T-helper 17 cell (primary cell): Measurements from ENCODE around the gene IFNLR1. TPM values are rescaled to one million over a fixed set of nuclear protein-coding genes. Genes with fewer than 3 reads are reported as not detected.

Source experiments
- ATAC-seq: fragments of 150-1000 bp; cut with Tn5 transposase; 2 replicates; pipeline ENCODE4 v1.10.0; 2021; ENCODE audit warnings: mild to moderate bottlenecking, moderate library complexity
- DNase-seq, 3 donors: peaks; one replicate each; pipeline versions ENCODE4 v3.0.0 to v3.0.0-alpha.2; 2020 to 2021
- H3K9me3 ChIP-seq: one replicate; pipeline ENCODE4 v1.7.0; 2013; ENCODE audit warnings: low read length, mild to moderate bottlenecking; ENCODE audit not compliant: control insufficient read depth, poor library complexity, severe bottlenecking
- H3K27ac Mint-ChIP-seq: one replicate; pipeline ENCODE4 v1.8.0; 2022; ENCODE audit warnings: mild to moderate bottlenecking, moderate library complexity, mixed read lengths
- H3K27me3 Mint-ChIP-seq: one replicate; pipeline ENCODE4 v1.8.0; 2022; ENCODE audit warnings: mixed read lengths
- H3K36me3 Mint-ChIP-seq: one replicate; pipeline ENCODE4 v1.8.0; 2022; ENCODE audit warnings: low read depth, mixed read lengths
- H3K4me1 Mint-ChIP-seq: one replicate; pipeline ENCODE4 v1.8.0; 2022; ENCODE audit warnings: mild to moderate bottlenecking, mixed read lengths
- H3K4me3 Mint-ChIP-seq: one replicate; pipeline ENCODE4 v1.8.0; 2022; ENCODE audit warnings: mild to moderate bottlenecking, moderate library complexity, mixed read lengths
- total RNA-seq, 4 donors: library from RNA in 2 of 4; stranded (reverse) in 2 of 4; gene quantifications; one replicate each; pipeline ENCODE4 v1.2.3 and lab custom pipeline; 2022 to 2026

Gene IFNLR1
- total RNA-seq, 2 donors from 2014 or later = 0.65 to 1.3 TPM

- no peaks in the 10 kb centered on the region for H3K9me3 ChIP-seq
- no peak for DNase-seq
- Mint-ChIP-seq H3K27ac (no peak within 1 kb of the TSS), H3K4me1 (peaks cover 5% of the 10 kb centered on the region), H3K4me3 (no peak within 1 kb of the TSS), H3K36me3 (peaks cover 2% of the 10 kb centered on the region), H3K27me3 (peaks cover 60% of the 10 kb centered on the region)
- no peak for ATAC-seq
Measured at GRCh38 chr1:24142546-24143534, 44.2 kb downstream of the IFNLR1 start, which contains the start of gene IL22RA1. Gene IL22RA1 (minus strand): TSS chr1:24143140. CDS start chr1:24143082, 58 bp downstream.

- no peak overlapping the region for H3K27ac Mint-ChIP-seq
- peaks cover 52% of the 10 kb centered on the region for H3K27me3 Mint-ChIP-seq
- H3K9me3 ChIP-seq = no peaks in the 10 kb centered on the region
Measured at GRCh38 chr1:24141311-24141997, 45.6 kb downstream of the IFNLR1 start.

DNA sequence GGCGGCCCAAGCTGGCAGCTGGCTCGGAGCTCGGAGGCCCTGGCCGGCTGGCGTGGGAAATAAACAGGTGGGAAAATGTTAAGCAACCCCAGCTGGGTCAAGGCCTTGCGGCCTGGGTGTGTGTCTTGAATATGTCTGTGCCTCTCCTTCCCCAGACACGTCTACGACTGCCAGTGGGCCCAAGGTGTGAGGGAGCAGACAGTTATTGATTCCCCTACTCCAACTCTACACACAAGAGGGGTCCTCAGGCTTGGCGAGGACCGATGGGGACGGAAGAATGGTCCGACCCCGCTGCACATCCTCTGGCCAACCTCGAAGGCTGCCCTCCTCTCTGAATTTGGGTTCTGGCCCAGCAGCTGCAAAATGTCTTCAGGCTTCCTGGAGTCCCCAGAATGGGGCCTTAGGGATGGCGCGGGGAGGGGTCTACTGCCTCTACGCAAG, 46.3 kb downstream of the IFNLR1 start:
- peaks cover 50% of the 10 kb centered on the region for H3K27me3 Mint-ChIP-seq
- DNase-seq = no peak
- no peak for ATAC-seq
- no peaks in the 10 kb centered on the region for H3K36me3 Mint-ChIP-seq
- H3K27ac Mint-ChIP-seq = no peak overlapping the region
- H3K4me3 Mint-ChIP-seq = no peak overlapping the region
- H3K9me3 ChIP-seq = no peaks in the 10 kb centered on the region
- H3K4me1 Mint-ChIP-seq = peaks cover 2% of the 10 kb centered on the region

More at GRCh38 chr1:24141311-24141997, 45.6 kb downstream of the IFNLR1 start:
- Mint-ChIP-seq H3K4me1 (peaks cover 2% of the 10 kb centered on the region), H3K36me3 (peaks cover 2% of the 10 kb centered on the region), H3K4me3 (no peak overlapping the region)
- ATAC-seq = no peak
- DNase-seq = no peak

GRCh38 chr1:24139841-24140425, 47.2 kb downstream of the IFNLR1 start:
- ATAC-seq (no peak), DNase-seq (no peak)
- peaks cover 49% of the 10 kb centered on the region for H3K27me3 Mint-ChIP-seq
- no peaks in the 10 kb centered on the region for H3K36me3 Mint-ChIP-seq
- peaks cover 2% of the 10 kb centered on the region for H3K4me1 Mint-ChIP-seq
- no peak overlapping the region for H3K27ac Mint-ChIP-seq
- no peaks in the 10 kb centered on the region for H3K9me3 ChIP-seq
- no peak overlapping the region for H3K4me3 Mint-ChIP-seq

GRCh38 chr1:24139222-24139489, 47.9 kb downstream of the IFNLR1 start:
- ATAC-seq (no peak), DNase-seq (no peak)
- Mint-ChIP-seq H3K27me3 (peaks cover 42% of the 10 kb centered on the region), H3K36me3 (no peaks in the 10 kb centered on the region), H3K4me1 (peaks cover 2% of the 10 kb centered on the region), H3K4me3 (no peak overlapping the region), H3K27ac (no peak overlapping the region)
- H3K9me3 ChIP-seq = no peaks in the 10 kb centered on the region

DNA sequence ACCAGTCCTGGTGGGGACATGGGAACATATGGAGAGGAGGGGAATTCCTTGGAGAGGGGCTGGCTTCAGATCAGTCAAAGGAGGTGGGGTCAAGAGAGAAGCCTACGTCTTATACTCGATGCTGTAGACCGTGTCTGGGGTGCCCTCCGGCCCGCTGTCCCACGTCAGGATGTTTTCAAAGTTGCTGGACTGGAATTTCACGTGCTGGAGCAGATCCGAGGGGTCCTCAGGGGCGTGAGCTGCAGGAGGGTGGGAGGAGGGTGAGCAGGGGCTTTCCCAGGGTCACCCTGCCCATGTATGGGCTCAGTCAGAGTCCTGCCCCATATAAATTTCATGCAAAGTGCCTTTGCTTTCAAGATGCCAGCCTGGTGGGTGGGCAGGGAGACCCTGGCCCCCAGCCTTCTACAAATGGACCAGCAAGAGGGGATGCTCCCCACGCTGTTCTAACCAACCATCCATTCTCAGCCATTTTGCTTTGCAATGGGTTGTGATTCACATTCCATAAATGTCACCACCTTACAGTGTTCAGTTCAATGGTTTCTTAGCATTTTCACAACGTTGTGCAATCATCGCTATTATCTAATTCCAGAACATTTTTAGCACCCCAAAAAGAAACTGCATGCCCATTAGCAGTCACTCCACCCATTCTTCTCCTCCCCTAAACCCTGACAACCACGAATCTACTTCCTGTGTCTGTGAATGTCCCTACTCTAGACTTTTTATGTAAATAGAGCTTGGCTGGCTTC, 48.4 kb downstream of the IFNLR1 start:
- DNase-seq (no peak), ATAC-seq (no peak)
- Mint-ChIP-seq H3K27ac (no peak overlapping the region), H3K4me3 (no peak overlapping the region), H3K36me3 (no peaks in the 10 kb centered on the region), H3K27me3 (peaks cover 37% of the 10 kb centered on the region), H3K4me1 (peaks cover 2% of the 10 kb centered on the region)
- no peaks in the 10 kb centered on the region for H3K9me3 ChIP-seq

GRCh38 chr1:24136956-24137539, 50.0 kb downstream of the IFNLR1 start:
- no peaks in the 10 kb centered on the region for H3K9me3 ChIP-seq
- Mint-ChIP-seq H3K4me3 (no peak overlapping the region), H3K4me1 (peaks cover 2% of the 10 kb centered on the region), H3K27me3 (peaks cover 31% of the 10 kb centered on the region), H3K27ac (no peak overlapping the region), H3K36me3 (no peaks in the 10 kb centered on the region)
- ATAC-seq (no peak), DNase-seq (no peak)

DNA sequence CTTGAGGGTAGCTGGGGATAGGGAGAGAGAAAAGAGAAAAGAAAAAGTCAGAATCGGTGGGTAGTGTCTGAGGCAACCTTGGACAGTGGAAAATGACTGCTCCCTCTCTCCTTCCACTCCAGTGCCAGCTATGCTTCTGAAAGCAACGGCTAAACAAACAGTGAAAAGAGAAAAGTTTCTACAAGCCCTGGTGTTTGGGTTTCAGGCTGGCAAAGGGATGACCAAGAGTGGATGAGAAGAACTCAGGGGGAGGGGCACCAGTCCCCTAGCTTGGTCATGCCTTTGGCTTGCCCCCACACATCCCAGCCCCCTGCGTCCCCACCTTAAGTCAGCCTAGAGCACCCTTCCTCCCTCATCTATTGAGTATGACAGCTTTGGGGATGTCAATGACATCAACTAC, 52.7 kb downstream of the IFNLR1 start:
- Mint-ChIP-seq H3K4me1 (no peaks in the 10 kb centered on the region), H3K4me3 (no peak overlapping the region), H3K27ac (no peak overlapping the region), H3K36me3 (no peaks in the 10 kb centered on the region), H3K27me3 (peaks cover 8% of the 10 kb centered on the region)
- no peak for ATAC-seq
- DNase-seq = no peak
- no peaks in the 10 kb centered on the region for H3K9me3 ChIP-seq

GRCh38 chr1:24133819-24134218, 53.3 kb downstream of the IFNLR1 start:
- no peaks in the 10 kb centered on the region for H3K4me1 Mint-ChIP-seq
- DNase-seq = no peak
- no peaks in the 10 kb centered on the region for H3K9me3 ChIP-seq
- no peak for ATAC-seq
- peaks cover 8% of the 10 kb centered on the region for H3K27me3 Mint-ChIP-seq
- no peak overlapping the region for H3K27ac Mint-ChIP-seq
- no peaks in the 10 kb centered on the region for H3K36me3 Mint-ChIP-seq
- H3K4me3 Mint-ChIP-seq = no peak overlapping the region

DNA sequence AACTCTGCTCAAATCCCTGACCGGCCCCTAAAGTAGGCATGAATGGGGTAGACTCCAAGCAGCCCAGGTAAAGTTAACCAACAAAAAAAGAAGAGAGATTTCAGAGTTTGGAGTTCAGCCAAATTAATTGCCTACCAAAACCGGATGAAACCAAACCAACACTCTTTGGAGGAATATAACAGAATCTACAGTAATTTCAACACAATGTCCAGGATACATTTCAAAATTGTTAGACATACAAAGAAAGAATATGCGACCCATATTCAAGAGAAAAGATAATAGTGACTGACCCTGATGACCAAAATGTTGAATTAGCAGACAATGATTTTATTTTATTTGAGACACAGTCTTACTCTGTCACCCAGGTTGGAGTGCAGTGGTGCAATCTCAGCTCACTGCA, 56.7 kb downstream of the IFNLR1 start:
- Mint-ChIP-seq H3K4me3 (no peak overlapping the region), H3K27ac (no peak overlapping the region), H3K36me3 (no peaks in the 10 kb centered on the region), H3K27me3 (no peaks in the 10 kb centered on the region), H3K4me1 (no peaks in the 10 kb centered on the region)
- no peak for ATAC-seq
- no peak for DNase-seq
- no peaks in the 10 kb centered on the region for H3K9me3 ChIP-seq

- peaks cover 6% of the 10 kb centered on the region for H3K27me3 Mint-ChIP-seq
- H3K27ac Mint-ChIP-seq = no peak overlapping the region
- ATAC-seq (no peak), DNase-seq (no peak)
- no peaks in the 10 kb centered on the region for H3K4me1 Mint-ChIP-seq
- no peaks in the 10 kb centered on the region for H3K9me3 ChIP-seq
- H3K4me3 Mint-ChIP-seq = no peak overlapping the region
- no peaks in the 10 kb centered on the region for H3K36me3 Mint-ChIP-seq
Measured at GRCh38 chr1:24127801-24128363, 59.2 kb downstream of the IFNLR1 start.

GRCh38 chr1:24127134-24127800, 59.8 kb downstream of the IFNLR1 start:
- no peak for ATAC-seq
- DNase-seq = no peak
- H3K4me3 Mint-ChIP-seq = no peak overlapping the region
- no peak overlapping the region for H3K27ac Mint-ChIP-seq
- H3K36me3 Mint-ChIP-seq = no peaks in the 10 kb centered on the region
- no peaks in the 10 kb centered on the region for H3K4me1 Mint-ChIP-seq
- no peaks in the 10 kb centered on the region for H3K9me3 ChIP-seq
- peaks cover 6% of the 10 kb centered on the region for H3K27me3 Mint-ChIP-seq
